ENCODE measurements around the gene CLIC1.
A peak's percentile ranks its signal among the peaks of the same experiment; 100 is the strongest.

The CLIC1 gene

GRCh38 chr6:31742894-31743293 lies 6.6 kb upstream of the CLIC1 start:
- no peak overlapping the region for H3K14ac ChIP-seq (ENCODE audit: low read length)
- H3K4me2 ChIP-seq (ENCODE audit: low read length), result no peak overlapping the region
- no peak overlapping the region for H3K18ac ChIP-seq (ENCODE audit: low read length)

GRCh38 chr6:31741815-31742214 lies 5.5 kb upstream of the CLIC1 start:
- no peak overlapping the region for H2BK12ac ChIP-seq (ENCODE audit: low read length)
- H2AFZ ChIP-seq (ENCODE audit: insufficient read depth, low read length, poor library complexity), result no peak overlapping the region
- no peak overlapping the region for H3K4me2 ChIP-seq (ENCODE audit: low read length)
- WGBS (ENCODE audit: extremely low coverage, insufficient coverage, insufficient read length), result no CpG with 5 or more reads among the region's 2 CpGs
- DNase-seq, result no peak
- no peak overlapping the region for H2AK5ac ChIP-seq (ENCODE audit: low read length)
- H3K27me3 ChIP-seq (ENCODE audit: insufficient read depth, low read length), result no peaks in the 10 kb centered on the region
- H3K79me1 ChIP-seq (ENCODE audit: low read length), result peaks cover 17% of the 10 kb centered on the region
- no peaks in the 10 kb centered on the region for H3K9me3 ChIP-seq (ENCODE audit: insufficient read depth, low read depth, low read length)
- no peak overlapping the region for H2BK120ac ChIP-seq (ENCODE audit: insufficient read depth, low read length, poor library complexity)
- no peak overlapping the region for H3K4me3 ChIP-seq (ENCODE audit: low read depth, low read length)
- no peak overlapping the region for H3K27ac ChIP-seq (ENCODE audit: low read depth, low read length)
- no peak overlapping the region for H4K8ac ChIP-seq (ENCODE audit: low read depth, low read length)
- H3K14ac ChIP-seq (ENCODE audit: low read length), result no peak overlapping the region
- H3K18ac ChIP-seq (ENCODE audit: low read length), result no peak overlapping the region
- no peak overlapping the region for H4K91ac ChIP-seq (ENCODE audit: low read depth, low read length)
- no peak overlapping the region for H4K12ac ChIP-seq (ENCODE audit: low read depth, low read length)
- no peak overlapping the region for H3K23ac ChIP-seq (ENCODE audit: low read length)
- H3K36me3 ChIP-seq (ENCODE audit: control insufficient read depth in 1 of 2, insufficient read depth in 2 of 2, low read length in 2 of 2), result peaks cover 0 to 3% of the 10 kb centered on the region in 2 experiments
- H3K9ac ChIP-seq (ENCODE audit: low read length), result no peak overlapping the region
- no peak overlapping the region for H2BK5ac ChIP-seq (ENCODE audit: low read depth, low read length, poor library complexity)
- H3K4ac ChIP-seq (ENCODE audit: low read depth, low read length), result no peak overlapping the region
- H3K4me1 ChIP-seq (ENCODE audit: control insufficient read depth in 1 of 2, insufficient read depth in 2 of 2, low read length in 2 of 2), result peaks cover 19 to 24% of the 10 kb centered on the region in 2 experiments
- H3K79me2 ChIP-seq (ENCODE audit: control insufficient read depth, insufficient read depth, low read length, poor library complexity), result peaks cover 4% of the 10 kb centered on the region

More at GRCh38 chr6:31742894-31743293, 6.6 kb upstream of the CLIC1 start:
- Histone ChIP-seq H3K27me3 (ENCODE audit: insufficient read depth, low read length) (no peaks in the 10 kb centered on the region), H3K9me3 (ENCODE audit: insufficient read depth, low read depth, low read length) (no peaks in the 10 kb centered on the region), H4K8ac (ENCODE audit: low read depth, low read length) (no peak overlapping the region), H3K4me1 (ENCODE audit: control insufficient read depth in 1 of 2, insufficient read depth in 2 of 2, low read length in 2 of 2) (peaks cover 23 to 26% of the 10 kb centered on the region in 2 experiments), H2BK12ac (ENCODE audit: low read length) (no peak overlapping the region), H4K91ac (ENCODE audit: low read depth, low read length) (no peak overlapping the region), H3K4ac (ENCODE audit: low read depth, low read length) (no peak overlapping the region), H4K12ac (ENCODE audit: low read depth, low read length) (no peak overlapping the region), H3K9ac (ENCODE audit: low read length) (no peak overlapping the region), H3K23ac (ENCODE audit: low read length) (no peak overlapping the region), H3K4me3 (ENCODE audit: low read depth, low read length) (no peak overlapping the region), H3K27ac (ENCODE audit: low read depth, low read length) (no peak overlapping the region), H2AFZ (ENCODE audit: insufficient read depth, low read length, poor library complexity) (no peak overlapping the region), H3K79me1 (ENCODE audit: low read length) (peaks cover 13% of the 10 kb centered on the region), H2AK5ac (ENCODE audit: low read length) (no peak overlapping the region), H2BK5ac (ENCODE audit: low read depth, low read length, poor library complexity) (no peak overlapping the region), H3K36me3 (ENCODE audit: control insufficient read depth in 1 of 2, insufficient read depth in 2 of 2, low read length in 2 of 2) (peaks cover 0 to 3% of the 10 kb centered on the region in 2 experiments), H3K79me2 (ENCODE audit: control insufficient read depth, insufficient read depth, low read length, poor library complexity) (peaks cover 4% of the 10 kb centered on the region), H2BK120ac (ENCODE audit: insufficient read depth, low read length, poor library complexity) (no peak overlapping the region)
- DNase-seq, result no peak
- WGBS (ENCODE audit: extremely low coverage, insufficient coverage, insufficient read length), result no CpG with 5 or more reads among the region's 3 CpGs

DNA sequence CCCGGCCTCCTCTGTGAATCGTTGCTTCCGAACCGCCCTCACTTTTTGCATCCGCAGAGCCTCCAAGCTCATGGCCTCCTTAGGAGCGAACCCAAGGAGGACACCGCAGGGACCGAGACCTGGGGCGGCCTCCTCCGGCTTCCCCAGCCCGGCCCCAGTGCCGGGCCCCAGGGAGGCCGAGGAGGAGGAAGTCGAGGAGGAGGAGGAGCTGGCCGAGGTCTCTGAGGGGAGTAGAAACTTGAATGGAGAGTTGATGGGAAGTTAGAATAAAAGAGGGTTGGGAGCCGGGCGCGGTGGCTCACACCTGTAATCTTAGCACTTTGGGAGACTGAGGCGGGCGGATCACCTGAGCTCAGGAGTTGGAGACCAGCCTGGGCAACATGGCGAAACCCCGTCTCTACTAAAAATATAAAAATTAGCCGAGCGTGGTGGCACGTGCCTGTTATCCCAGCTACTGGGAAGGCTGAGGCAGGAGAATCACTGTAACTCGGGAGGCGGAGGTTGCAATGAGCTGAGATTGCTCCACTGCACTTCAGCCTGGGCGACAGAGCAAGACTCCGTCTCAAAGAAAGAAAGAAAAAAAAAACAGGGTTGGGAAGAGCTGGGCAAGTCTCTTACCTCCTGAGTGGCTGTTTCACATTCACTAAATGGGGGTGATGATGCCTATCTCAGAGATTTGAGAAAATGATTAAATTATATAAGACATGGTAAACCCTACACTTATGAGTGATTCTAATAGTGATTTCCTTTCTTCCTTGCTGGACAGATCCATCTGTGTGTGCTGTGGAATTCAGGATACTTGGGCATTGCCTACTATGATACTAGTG lies 4.3 kb upstream of the CLIC1 start:
- no peaks in the 10 kb centered on the region for H3K27me3 ChIP-seq (ENCODE audit: insufficient read depth, low read length)
- peak overlapping the region; percentile 48 for H2BK5ac ChIP-seq (ENCODE audit: low read depth, low read length, poor library complexity)
- peak overlapping the region; percentile 76 for H3K4me3 ChIP-seq (ENCODE audit: low read depth, low read length)
- H4K12ac ChIP-seq (ENCODE audit: low read depth, low read length), result peak overlapping the region; percentile 96
- peak overlapping the region; percentile 79 for H3K18ac ChIP-seq (ENCODE audit: low read length)
- peak overlapping the region; percentile 60 for H3K4ac ChIP-seq (ENCODE audit: low read depth, low read length)
- H3K14ac ChIP-seq (ENCODE audit: low read length), result peak overlapping the region; percentile 95
- peaks cover 0 to 3% of the 10 kb centered on the region in 2 experiments for H3K36me3 ChIP-seq (ENCODE audit: control insufficient read depth in 1 of 2, insufficient read depth in 2 of 2, low read length in 2 of 2)
- no CpG with 5 or more reads among the region's 29 CpGs for WGBS (ENCODE audit: extremely low coverage, insufficient coverage, insufficient read length)
- peaks cover 12% of the 10 kb centered on the region for H3K79me2 ChIP-seq (ENCODE audit: control insufficient read depth, insufficient read depth, low read length, poor library complexity)
- peak overlapping the region; percentile 98 for H4K8ac ChIP-seq (ENCODE audit: low read depth, low read length)
- H4K91ac ChIP-seq (ENCODE audit: low read depth, low read length), result peak overlapping the region; percentile 92
- H3K79me1 ChIP-seq (ENCODE audit: low read length), result peaks cover 26% of the 10 kb centered on the region
- H2BK12ac ChIP-seq (ENCODE audit: low read length), result peak overlapping the region; percentile 75
- no peaks in the 10 kb centered on the region for H3K9me3 ChIP-seq (ENCODE audit: insufficient read depth, low read depth, low read length)
- peak overlapping the region; percentile 3 for H3K9ac ChIP-seq (ENCODE audit: low read length)
- peak overlapping the region; percentile 87 for H2AFZ ChIP-seq (ENCODE audit: insufficient read depth, low read length, poor library complexity)
- H2AK5ac ChIP-seq (ENCODE audit: low read length), result peak overlapping the region; percentile 89
- H3K23ac ChIP-seq (ENCODE audit: low read length), result no peak overlapping the region
- H3K4me1 ChIP-seq (ENCODE audit: control insufficient read depth in 1 of 2, insufficient read depth in 2 of 2, low read length in 2 of 2), result peaks cover 22 to 27% of the 10 kb centered on the region in 2 experiments
- peak overlapping the region; percentile 62 for H3K4me2 ChIP-seq (ENCODE audit: low read length)
- no peak for DNase-seq
- peak overlapping the region; percentile 77 for H2BK120ac ChIP-seq (ENCODE audit: insufficient read depth, low read length, poor library complexity)
- H3K27ac ChIP-seq (ENCODE audit: low read depth, low read length), result peak overlapping the region; percentile 29

DNA sequence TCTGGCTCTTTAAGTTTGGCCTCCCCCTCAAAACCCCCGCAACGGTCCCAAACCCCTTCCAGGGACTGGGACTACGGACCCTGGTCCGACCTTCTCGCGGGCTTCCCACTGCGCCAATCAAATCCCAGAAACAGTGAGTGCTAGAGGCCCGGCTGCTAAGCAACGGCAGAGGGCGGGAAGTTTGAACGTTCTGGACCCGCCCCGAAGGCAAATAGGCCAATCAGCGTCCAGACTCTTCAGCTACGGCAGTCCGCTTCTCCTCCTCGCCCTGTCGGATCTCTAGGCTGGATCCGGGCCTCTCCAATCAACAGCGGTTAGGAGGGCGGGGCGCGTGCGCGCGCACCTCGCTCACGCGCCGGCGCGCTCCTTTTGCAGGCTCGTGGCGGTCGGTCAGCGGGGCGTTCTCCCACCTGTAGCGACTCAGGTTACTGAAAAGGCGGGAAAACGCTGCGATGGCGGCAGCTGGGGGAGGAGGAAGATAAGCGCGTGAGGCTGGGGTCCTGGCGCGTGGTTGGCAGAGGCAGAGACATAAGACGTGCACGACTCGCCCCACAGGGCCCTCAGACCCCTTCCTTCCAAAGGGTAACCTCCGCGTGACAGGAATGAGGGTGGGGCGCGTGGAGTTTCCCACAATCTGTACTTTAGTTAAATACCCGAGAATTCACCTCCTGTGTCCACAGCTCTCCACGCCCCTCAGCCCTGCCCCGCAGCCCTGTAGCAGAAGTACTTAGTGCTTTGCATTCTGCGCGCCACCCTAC lies 3.5 kb upstream of the CLIC1 start, which contains the start of gene MSH5:
Gene MSH5 (plus strand): TSS at position 367 of the 758 bp plus-strand sequence. CDS start 462 bp downstream, outside the sequence.
- H3K4me2 ChIP-seq (ENCODE audit: low read length), result peak within 1 kb of the TSS; percentile 62
- peaks cover 34% of the 10 kb centered on the region for H3K79me1 ChIP-seq (ENCODE audit: low read length)
- H4K91ac ChIP-seq (ENCODE audit: low read depth, low read length), result peak within 1 kb of the TSS; percentile 92
- H2AFZ ChIP-seq (ENCODE audit: insufficient read depth, low read length, poor library complexity), result peak within 1 kb of the TSS; percentile 87
- peaks cover 19% of the 10 kb centered on the region for H3K79me2 ChIP-seq (ENCODE audit: control insufficient read depth, insufficient read depth, low read length, poor library complexity)
- H4K8ac ChIP-seq (ENCODE audit: low read depth, low read length), result peak within 1 kb of the TSS; percentile 98
- peak within 1 kb of the TSS; percentile 95 for H3K14ac ChIP-seq (ENCODE audit: low read length)
- H3K4ac ChIP-seq (ENCODE audit: low read depth, low read length), result peak within 1 kb of the TSS; percentile 60
- H3K4me3 ChIP-seq (ENCODE audit: low read depth, low read length), result peak within 1 kb of the TSS; percentile 76
- peak within 1 kb of the TSS; percentile 75 for H2BK12ac ChIP-seq (ENCODE audit: low read length)
- H4K12ac ChIP-seq (ENCODE audit: low read depth, low read length), result peak within 1 kb of the TSS; percentile 96
- H3K36me3 ChIP-seq (ENCODE audit: control insufficient read depth in 1 of 2, insufficient read depth in 2 of 2, low read length in 2 of 2), result peaks cover 0 to 3% of the 10 kb centered on the region in 2 experiments
- peak within 1 kb of the TSS; percentile 77 for H2BK120ac ChIP-seq (ENCODE audit: insufficient read depth, low read length, poor library complexity)
- H3K9ac ChIP-seq (ENCODE audit: low read length), result peak within 1 kb of the TSS; percentile 40
- peak; percentile 100 for DNase-seq
- H3K4me1 ChIP-seq (ENCODE audit: control insufficient read depth in 1 of 2, insufficient read depth in 2 of 2, low read length in 2 of 2), result peaks cover 22 to 27% of the 10 kb centered on the region in 2 experiments
- H2BK5ac ChIP-seq (ENCODE audit: low read depth, low read length, poor library complexity), result peak within 1 kb of the TSS; percentile 68
- peak within 1 kb of the TSS; percentile 89 for H2AK5ac ChIP-seq (ENCODE audit: low read length)
- H3K27ac ChIP-seq (ENCODE audit: low read depth, low read length), result peak within 1 kb of the TSS; percentile 29
- H3K18ac ChIP-seq (ENCODE audit: low read length), result peak within 1 kb of the TSS; percentile 79
- H3K9me3 ChIP-seq (ENCODE audit: insufficient read depth, low read depth, low read length), result no peaks in the 10 kb centered on the region
- no peak within 1 kb of the TSS for H3K23ac ChIP-seq (ENCODE audit: low read length)
- no peaks in the 10 kb centered on the region for H3K27me3 ChIP-seq (ENCODE audit: insufficient read depth, low read length)
- no CpG with 5 or more reads among the region's 58 CpGs for WGBS (ENCODE audit: extremely low coverage, insufficient coverage, insufficient read length)

Measured in trophoblast cell (in vitro differentiated cells and primary cell).